Measurements from ENCODE around the gene SPRR2E.

Gene SPRR2E

DNA sequence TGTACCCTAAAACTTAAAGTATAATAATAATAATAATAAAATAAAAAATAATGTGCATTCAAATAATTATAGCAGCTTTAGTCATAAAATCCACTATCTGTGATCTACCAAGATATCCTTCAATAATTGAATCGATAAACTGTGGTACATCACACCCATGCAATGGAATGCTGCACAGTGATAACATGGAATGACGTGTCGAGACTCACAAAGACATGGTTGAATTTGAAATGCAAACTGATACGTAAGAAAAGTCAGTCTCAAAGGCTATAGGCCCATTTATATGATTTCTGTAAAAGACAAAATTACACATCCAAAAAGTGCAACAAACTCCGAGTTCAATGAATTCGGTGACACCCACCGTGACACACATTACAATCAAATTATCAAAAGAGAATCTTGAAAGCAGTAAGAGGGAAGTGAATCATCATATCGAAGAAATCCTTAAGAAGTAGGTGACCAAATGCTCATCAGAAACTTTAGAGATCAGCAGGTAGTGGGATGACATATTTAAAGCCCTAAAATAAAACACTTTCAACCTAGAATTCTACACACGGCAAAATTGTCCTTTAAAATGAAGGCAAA is 5.2 kb upstream of the SPRR2E start:
- H3K23ac ChIP-seq (ENCODE audit: low read length in 2 of 2), result no peak overlapping the region
- no peaks in the 10 kb centered on the region for H3K36me3 ChIP-seq (ENCODE audit: control insufficient read depth in 1 of 2, insufficient read depth in 2 of 2, low read depth in 1 of 2, low read length in 2 of 2)
- no peak overlapping the region for H3K4me2 ChIP-seq (ENCODE audit: low read length, poor library complexity, severe bottlenecking)
- no peak overlapping the region for H2BK15ac ChIP-seq (ENCODE audit: low read depth, poor library complexity, severe bottlenecking)
- H3K4me3 ChIP-seq (ENCODE audit: insufficient read depth in 1 of 2, low read depth in 1 of 2, low read length in 2 of 2), result no peak overlapping the region
- H4K91ac ChIP-seq (ENCODE audit: low read length), result no peak overlapping the region
- H2AK5ac ChIP-seq (ENCODE audit: low read length, severe bottlenecking), result no peak overlapping the region
- WGBS, result 67% methylated on average over 5 of the region's 9 CpGs
- no peak overlapping the region for H3K4ac ChIP-seq (ENCODE audit: low read depth in 1 of 2, low read length in 2 of 2)
- no peak overlapping the region for H2AFZ ChIP-seq (ENCODE audit: low read depth, low read length)
- H3K14ac ChIP-seq (ENCODE audit: low read length in 2 of 2), result no peak overlapping the region
- H3K9ac ChIP-seq (ENCODE audit: low read length), result no peak overlapping the region
- H2BK120ac ChIP-seq (ENCODE audit: low read depth, low read length), result no peak overlapping the region
- H2BK12ac ChIP-seq (ENCODE audit: low read length in 2 of 2), result no peak overlapping the region
- no peak overlapping the region for H4K8ac ChIP-seq (ENCODE audit: low read length)
- H3K4me1 ChIP-seq (ENCODE audit: control insufficient read depth, insufficient read depth, low read depth, low read length), result no peaks in the 10 kb centered on the region
- H3K27me3 ChIP-seq (ENCODE audit: control insufficient read depth in 1 of 2, insufficient read depth in 1 of 2, low read length in 2 of 2), result no peaks in the 10 kb centered on the region
- H3K27ac ChIP-seq (ENCODE audit: low read length, poor library complexity, severe bottlenecking), result no peak overlapping the region
- H3K9me3 ChIP-seq (ENCODE audit: control insufficient read depth, low read length), result no peaks in the 10 kb centered on the region
- H2BK5ac ChIP-seq (ENCODE audit: low read depth, low read length, poor library complexity, severe bottlenecking), result no peak overlapping the region
- no peak overlapping the region for H3K18ac ChIP-seq (ENCODE audit: low read depth in 1 of 2, low read length in 2 of 2)
- H3K79me1 ChIP-seq (replicated peaks; ENCODE audit: low read length, poor library complexity, severe bottlenecking), result no peaks in the 10 kb centered on the region
- no peak for DNase-seq

DNA sequence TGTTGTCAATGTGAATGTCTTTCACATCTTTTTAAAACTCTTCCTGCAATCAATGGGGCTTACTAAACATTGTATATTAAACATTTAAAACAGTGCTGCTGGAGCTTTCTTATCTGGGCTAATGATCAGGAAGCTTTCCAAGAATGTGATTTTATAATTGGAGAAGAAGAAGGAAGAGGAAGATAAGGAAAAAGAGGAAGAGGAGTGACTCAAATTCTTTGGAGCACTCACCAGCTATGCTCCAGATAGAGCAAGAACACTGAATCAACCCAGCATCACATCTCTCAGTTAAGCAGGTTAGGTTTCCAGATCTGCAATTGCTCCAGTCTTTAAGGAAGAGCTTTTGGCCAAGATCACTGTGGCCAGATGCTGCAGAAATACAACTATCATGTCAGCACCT is 1.4 kb upstream of the SPRR2E start:
- no peaks in the 10 kb centered on the region for H3K36me3 ChIP-seq (ENCODE audit: control insufficient read depth in 1 of 2, insufficient read depth in 2 of 2, low read depth in 1 of 2, low read length in 2 of 2)

DNA sequence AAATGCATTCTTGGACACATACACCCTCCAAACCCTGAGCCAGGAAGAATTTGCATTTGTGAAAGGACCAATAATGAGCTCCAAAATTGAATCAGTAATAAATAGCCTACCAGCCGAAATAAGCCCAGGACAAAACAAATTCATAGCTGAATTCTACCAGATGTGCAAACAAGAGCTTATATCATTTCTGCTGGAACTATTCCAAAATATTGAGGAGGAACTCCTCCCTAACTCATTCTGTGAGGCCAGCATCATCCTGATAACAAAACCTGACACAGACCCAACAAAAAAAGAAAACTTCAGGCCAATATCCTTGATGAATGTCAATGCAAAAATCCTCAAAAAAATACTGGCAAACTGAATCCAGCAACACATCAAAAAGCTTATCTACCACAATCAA is 6.7 kb downstream of the SPRR2E start:
- Histone ChIP-seq H3K27ac (ENCODE audit: low read length, poor library complexity, severe bottlenecking) (no peak overlapping the region), H3K14ac (ENCODE audit: low read length in 2 of 2) (no peak overlapping the region), H2BK120ac (ENCODE audit: low read depth, low read length) (no peak overlapping the region), H3K4me2 (ENCODE audit: low read length, poor library complexity, severe bottlenecking) (no peak overlapping the region), H3K27me3 (ENCODE audit: control insufficient read depth in 1 of 2, insufficient read depth in 1 of 2, low read length in 2 of 2) (no peaks in the 10 kb centered on the region), H2BK15ac (ENCODE audit: low read depth, poor library complexity, severe bottlenecking) (no peak overlapping the region), H2BK12ac (ENCODE audit: low read length in 2 of 2) (no peak overlapping the region), H3K23ac (ENCODE audit: low read length in 2 of 2) (no peak overlapping the region), H3K9me3 (ENCODE audit: control insufficient read depth, low read length) (no peaks in the 10 kb centered on the region), H2BK5ac (ENCODE audit: low read depth, low read length, poor library complexity, severe bottlenecking) (no peak overlapping the region), H3K18ac (ENCODE audit: low read depth in 1 of 2, low read length in 2 of 2) (no peak overlapping the region), H3K9ac (ENCODE audit: low read length) (no peak overlapping the region), H3K36me3 (ENCODE audit: control insufficient read depth in 1 of 2, insufficient read depth in 2 of 2, low read depth in 1 of 2, low read length in 2 of 2) (no peaks in the 10 kb centered on the region), H2AFZ (ENCODE audit: low read depth, low read length) (no peak overlapping the region), H3K79me1 (replicated peaks; ENCODE audit: low read length, poor library complexity, severe bottlenecking) (no peaks in the 10 kb centered on the region), H3K4me3 (ENCODE audit: insufficient read depth in 1 of 2, low read depth in 1 of 2, low read length in 2 of 2) (no peak overlapping the region), H4K8ac (ENCODE audit: low read length) (no peak overlapping the region), H3K4me1 (ENCODE audit: control insufficient read depth, insufficient read depth, low read depth, low read length) (no peaks in the 10 kb centered on the region), H4K91ac (ENCODE audit: low read length) (no peak overlapping the region), H2AK5ac (ENCODE audit: low read length, severe bottlenecking) (no peak overlapping the region), H3K4ac (ENCODE audit: low read depth in 1 of 2, low read length in 2 of 2) (no peak overlapping the region)
- WGBS, result 88% methylated on average over 1 of the region's 1 CpG
- no peak for DNase-seq

More for the DNA sequence above, 1.4 kb upstream of the SPRR2E start:
- DNase-seq, result no peak
- H2BK12ac ChIP-seq (ENCODE audit: low read length in 2 of 2), result no peak overlapping the region
- H3K4me2 ChIP-seq (ENCODE audit: low read length, poor library complexity, severe bottlenecking), result no peak overlapping the region
- no peak overlapping the region for H4K8ac ChIP-seq (ENCODE audit: low read length)
- no peak overlapping the region for H2BK5ac ChIP-seq (ENCODE audit: low read depth, low read length, poor library complexity, severe bottlenecking)
- H3K27ac ChIP-seq (ENCODE audit: low read length, poor library complexity, severe bottlenecking), result no peak overlapping the region
- H2AK5ac ChIP-seq (ENCODE audit: low read length, severe bottlenecking), result no peak overlapping the region
- H3K18ac ChIP-seq (ENCODE audit: low read depth in 1 of 2, low read length in 2 of 2), result no peak overlapping the region
- H3K4ac ChIP-seq (ENCODE audit: low read depth in 1 of 2, low read length in 2 of 2), result no peak overlapping the region
- no peaks in the 10 kb centered on the region for H3K79me1 ChIP-seq (replicated peaks; ENCODE audit: low read length, poor library complexity, severe bottlenecking)
- H3K4me1 ChIP-seq (ENCODE audit: control insufficient read depth, insufficient read depth, low read depth, low read length), result no peaks in the 10 kb centered on the region
- no peaks in the 10 kb centered on the region for H3K9me3 ChIP-seq (ENCODE audit: control insufficient read depth, low read length)
- no peak overlapping the region for H4K91ac ChIP-seq (ENCODE audit: low read length)
- H2AFZ ChIP-seq (ENCODE audit: low read depth, low read length), result no peak overlapping the region
- H3K27me3 ChIP-seq (ENCODE audit: control insufficient read depth in 1 of 2, insufficient read depth in 1 of 2, low read length in 2 of 2), result no peaks in the 10 kb centered on the region
- H3K4me3 ChIP-seq (ENCODE audit: insufficient read depth in 1 of 2, low read depth in 1 of 2, low read length in 2 of 2), result no peak overlapping the region
- no peak overlapping the region for H2BK15ac ChIP-seq (ENCODE audit: low read depth, poor library complexity, severe bottlenecking)
- H3K14ac ChIP-seq (ENCODE audit: low read length in 2 of 2), result no peak overlapping the region
- H3K23ac ChIP-seq (ENCODE audit: low read length in 2 of 2), result no peak overlapping the region
- no peak overlapping the region for H3K9ac ChIP-seq (ENCODE audit: low read length)
- no peak overlapping the region for H2BK120ac ChIP-seq (ENCODE audit: low read depth, low read length)

DNA sequence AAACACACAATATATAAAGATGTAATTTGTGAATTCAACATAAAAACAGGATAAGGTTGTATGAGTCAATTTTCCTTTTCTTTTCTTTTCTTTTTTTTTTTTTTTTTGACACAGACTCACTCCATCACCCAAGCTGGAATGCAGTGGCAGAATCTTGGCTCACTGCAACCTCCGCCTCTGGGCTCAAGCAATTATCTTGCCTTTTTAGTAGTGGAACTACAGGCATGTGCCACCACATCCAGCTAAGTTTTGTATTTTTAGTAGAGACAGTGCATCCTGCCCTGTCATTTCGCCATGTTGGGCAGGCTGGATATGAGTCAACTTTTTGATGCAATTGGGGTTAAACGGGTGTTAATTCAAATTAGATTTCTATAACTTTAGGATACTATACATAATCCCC is 12.6 kb downstream of the SPRR2E start:
- no peaks in the 10 kb centered on the region for H3K27me3 ChIP-seq (ENCODE audit: control insufficient read depth in 1 of 2, insufficient read depth in 1 of 2, low read length in 2 of 2)
- H3K9ac ChIP-seq (ENCODE audit: low read length), result no peak overlapping the region
- H3K23ac ChIP-seq (ENCODE audit: low read length in 2 of 2), result no peak overlapping the region
- H3K27ac ChIP-seq (ENCODE audit: low read length, poor library complexity, severe bottlenecking), result no peak overlapping the region
- H3K4me1 ChIP-seq (ENCODE audit: control insufficient read depth, insufficient read depth, low read depth, low read length), result no peaks in the 10 kb centered on the region
- H2BK15ac ChIP-seq (ENCODE audit: low read depth, poor library complexity, severe bottlenecking), result no peak overlapping the region
- no peak overlapping the region for H4K91ac ChIP-seq (ENCODE audit: low read length)
- H2BK12ac ChIP-seq (ENCODE audit: low read length in 2 of 2), result no peak overlapping the region
- DNase-seq, result no peak
- no peak overlapping the region for H3K4me2 ChIP-seq (ENCODE audit: low read length, poor library complexity, severe bottlenecking)
- H2BK5ac ChIP-seq (ENCODE audit: low read depth, low read length, poor library complexity, severe bottlenecking), result no peak overlapping the region
- no peaks in the 10 kb centered on the region for H3K36me3 ChIP-seq (ENCODE audit: control insufficient read depth in 1 of 2, insufficient read depth in 2 of 2, low read depth in 1 of 2, low read length in 2 of 2)
- H2AK5ac ChIP-seq (ENCODE audit: low read length, severe bottlenecking), result no peak overlapping the region
- no peak overlapping the region for H2BK120ac ChIP-seq (ENCODE audit: low read depth, low read length)
- no peak overlapping the region for H2AFZ ChIP-seq (ENCODE audit: low read depth, low read length)
- no peak overlapping the region for H4K8ac ChIP-seq (ENCODE audit: low read length)
- WGBS, result 100% methylated on average over 1 of the region's 3 CpGs
- no peak overlapping the region for H3K4ac ChIP-seq (ENCODE audit: low read depth in 1 of 2, low read length in 2 of 2)
- peaks cover 5% of the 10 kb centered on the region for H3K9me3 ChIP-seq (ENCODE audit: control insufficient read depth, low read length)
- no peaks in the 10 kb centered on the region for H3K79me1 ChIP-seq (replicated peaks; ENCODE audit: low read length, poor library complexity, severe bottlenecking)
- H3K14ac ChIP-seq (ENCODE audit: low read length in 2 of 2), result no peak overlapping the region
- no peak overlapping the region for H3K4me3 ChIP-seq (ENCODE audit: insufficient read depth in 1 of 2, low read depth in 1 of 2, low read length in 2 of 2)
- no peak overlapping the region for H3K18ac ChIP-seq (ENCODE audit: low read depth in 1 of 2, low read length in 2 of 2)

Data from mesenchymal stem cell (in vitro differentiated cells and primary cell).